HepG2 (cell line): ENCODE results near the gene IGF2BP1. TPM values are rescaled to one million over a fixed set of nuclear protein-coding genes. Genes with fewer than 3 reads are reported as not detected.

ENCODE experiments used
- EP300 ChIP-seq, 3 experiments: sonication (generic) in 1 of 3; formaldehyde crosslinking in 1 of 3; IDR thresholded peaks; 2 replicates each; pipeline versions ENCODE4 v1.5.1 to v1.6.1; 2011 to 2020; ENCODE audit warnings: low read depth in 2 of 3, low read length in 2 of 3, borderline replicate concordance in 1 of 3, improper control_type of control experiment in 1 of 3, mild to moderate bottlenecking in 1 of 3, missing genetic modification reagents in 1 of 3, moderate library complexity in 1 of 3
- ETV6 ChIP-seq: sonication (generic); formaldehyde crosslinking; conservative IDR thresholded peaks from 2 replicates; pipeline ENCODE4 v1.4.0; 2020; ENCODE audit warnings: missing genetic modification reagents
- KDM1A ChIP-seq: IDR thresholded peaks from 2 replicates; pipeline ENCODE4 v1.6.1; 2016; ENCODE audit warnings: missing compliant biosample characterization
- NCOA2 ChIP-seq: sonication (generic); formaldehyde crosslinking; IDR thresholded peaks from 2 replicates; pipeline ENCODE4 v1.8.0; 2022; ENCODE audit warnings: inconsistent platforms
- NFE2 ChIP-seq: sonication (generic); formaldehyde crosslinking; IDR thresholded peaks from 2 replicates; pipeline ENCODE4 v1.4.0; 2020; ENCODE audit warnings: missing genetic modification reagents
- NR2C2 ChIP-seq: sonication (generic); formaldehyde crosslinking; IDR thresholded peaks from 2 replicates; pipeline ENCODE4 v1.4.0; 2020; ENCODE audit warnings: missing genetic modification reagents, mild to moderate bottlenecking, moderate library complexity, borderline replicate concordance
- PHF20 ChIP-seq: sonication (generic); formaldehyde crosslinking; IDR thresholded peaks from 2 replicates; pipeline ENCODE4 v1.5.0; 2020; ENCODE audit warnings: mild to moderate bottlenecking, missing genetic modification reagents
- PHF5A ChIP-seq: IDR thresholded peaks from one replicate; pipeline ENCODE4 v1.6.1; 2018; ENCODE audit warnings: low read depth, missing genetic modification reagents; ENCODE audit not compliant: unreplicated experiment
- RARG ChIP-seq: sonication (generic); formaldehyde crosslinking; IDR thresholded peaks from 2 replicates; pipeline ENCODE4 v1.4.0; 2020; ENCODE audit warnings: low read depth, mild to moderate bottlenecking, missing genetic modification reagents
- RCOR2 ChIP-seq: IDR thresholded peaks from 2 replicates; pipeline ENCODE4 v1.6.1; 2016; ENCODE audit warnings: missing biosample characterization, missing genetic modification reagents
- SMC3 ChIP-seq: IDR thresholded peaks from 2 replicates; pipeline ENCODE4 v1.6.1; 2011; ENCODE audit warnings: low read length, improper control_type of control experiment
- SP4 ChIP-seq: sonication (generic); formaldehyde crosslinking; IDR thresholded peaks from 2 replicates; pipeline ENCODE4 v1.8.1; 2023; ENCODE audit warnings: mild to moderate bottlenecking, missing genetic modification reagents
- ZBTB25 ChIP-seq: IDR thresholded peaks from 2 replicates; pipeline ENCODE4 v1.6.1; 2018; ENCODE audit warnings: missing genetic modification reagents
- ZBTB7B ChIP-seq: sonication (generic); formaldehyde crosslinking; IDR thresholded peaks from 2 replicates; pipeline ENCODE4 v1.4.0; 2020; ENCODE audit warnings: missing genetic modification reagents
- ZFP41 ChIP-seq: sonication (generic); formaldehyde crosslinking; IDR thresholded peaks from 2 replicates; pipeline ENCODE4 v1.4.0; 2020; ENCODE audit warnings: mild to moderate bottlenecking, missing genetic modification reagents, borderline replicate concordance
- ZMYM3 ChIP-seq: sonication (generic); formaldehyde crosslinking; IDR thresholded peaks from 2 replicates; pipeline ENCODE4 v1.5.1; 2020; ENCODE audit warnings: mild to moderate bottlenecking, missing genetic modification reagents
- ZNF180 ChIP-seq: sonication (generic); formaldehyde crosslinking; IDR thresholded peaks from 2 replicates; pipeline ENCODE4 v1.4.0; 2020; ENCODE audit warnings: low read depth, missing genetic modification reagents, borderline replicate concordance
- ZNF431 ChIP-seq: sonication (generic); formaldehyde crosslinking; IDR thresholded peaks from 2 replicates; pipeline ENCODE4 v1.9.0; 2022; ENCODE audit warnings: missing genetic modification reagents, low read depth, mild to moderate bottlenecking, borderline replicate concordance
- ZNF484 ChIP-seq: sonication (generic); formaldehyde crosslinking; IDR thresholded peaks from 2 replicates; pipeline ENCODE4 v1.5.1; 2020; ENCODE audit warnings: mild to moderate bottlenecking, low read depth, missing genetic modification reagents, borderline replicate concordance
- ZNF781 ChIP-seq: sonication (generic); formaldehyde crosslinking; IDR thresholded peaks from 2 replicates; pipeline ENCODE4 v1.5.1; 2020; ENCODE audit warnings: borderline replicate concordance, mild to moderate bottlenecking, missing genetic modification reagents; ENCODE audit errors: not compliant biosample characterization
- ZNF816 ChIP-seq: sonication (generic); formaldehyde crosslinking; IDR thresholded peaks from 2 replicates; pipeline ENCODE4 v1.8.0; 2022; ENCODE audit warnings: missing genetic modification reagents, mild to moderate bottlenecking, borderline replicate concordance
- polyA plus RNA-seq, 8 experiments: library from polyadenylated mRNA; depleted of rRNA in 3 of 8; stranded (reverse) in 7 of 8; unstranded in 1 of 8; fragments of >200 nt; fragmentation: Illumina TruSeq in 4 of 8; extraction: Trizol in 4 of 8; gene quantifications; 2 replicates each; pipeline versions ENCODE4 v1.2.1 to v1.2.3, GENCODE V29; 2011 to 2016; ENCODE audit warnings: low read depth in 4 of 8, missing spikeins in 1 of 8, mixed read lengths in 1 of 8; ENCODE audit not compliant: insufficient read depth in 1 of 8
- total RNA-seq, 5 experiments: library from RNA; depleted of rRNA; stranded (reverse); fragments of >200 nt; fragmentation: Illumina TruSeq; extraction: Trizol; gene quantifications; 2 replicates each; pipeline ENCODE4 v1.2.3, GENCODE V29; 2016; ENCODE audit warnings: low read depth in 1 of 5
- TF ChIP-seq, protein P1 (sequence below): IDR thresholded peaks from 2 replicates; pipeline ENCODE4 v1.4.0; 2020; ENCODE audit warnings: mild to moderate bottlenecking, missing genetic modification reagents
- TF ChIP-seq, protein P2 (sequence below): sonication (generic); formaldehyde crosslinking; IDR thresholded peaks from 2 replicates; pipeline ENCODE4 v1.5.0; 2020; ENCODE audit warnings: mild to moderate bottlenecking, missing genetic modification reagents, borderline replicate concordance

IGF2BP1 gene
- total and polyA plus RNA-seq, 2 of the 13 experiments (the other 11 are each of a cell fraction or from before 2014, with no cell fraction given) = 29.7 to 75.1 TPM

- peak; percentile 10; the same call in 1 of the 2 replicates for TF ChIP-seq ZBTB7B (CRISPR knock-in tag)
- TF ChIP-seq ZNF431 (CRISPR knock-in tag) = no peak
- TF ChIP-seq ZFP41 (CRISPR knock-in tag) = no peak
- TF ChIP-seq, protein P1, sequence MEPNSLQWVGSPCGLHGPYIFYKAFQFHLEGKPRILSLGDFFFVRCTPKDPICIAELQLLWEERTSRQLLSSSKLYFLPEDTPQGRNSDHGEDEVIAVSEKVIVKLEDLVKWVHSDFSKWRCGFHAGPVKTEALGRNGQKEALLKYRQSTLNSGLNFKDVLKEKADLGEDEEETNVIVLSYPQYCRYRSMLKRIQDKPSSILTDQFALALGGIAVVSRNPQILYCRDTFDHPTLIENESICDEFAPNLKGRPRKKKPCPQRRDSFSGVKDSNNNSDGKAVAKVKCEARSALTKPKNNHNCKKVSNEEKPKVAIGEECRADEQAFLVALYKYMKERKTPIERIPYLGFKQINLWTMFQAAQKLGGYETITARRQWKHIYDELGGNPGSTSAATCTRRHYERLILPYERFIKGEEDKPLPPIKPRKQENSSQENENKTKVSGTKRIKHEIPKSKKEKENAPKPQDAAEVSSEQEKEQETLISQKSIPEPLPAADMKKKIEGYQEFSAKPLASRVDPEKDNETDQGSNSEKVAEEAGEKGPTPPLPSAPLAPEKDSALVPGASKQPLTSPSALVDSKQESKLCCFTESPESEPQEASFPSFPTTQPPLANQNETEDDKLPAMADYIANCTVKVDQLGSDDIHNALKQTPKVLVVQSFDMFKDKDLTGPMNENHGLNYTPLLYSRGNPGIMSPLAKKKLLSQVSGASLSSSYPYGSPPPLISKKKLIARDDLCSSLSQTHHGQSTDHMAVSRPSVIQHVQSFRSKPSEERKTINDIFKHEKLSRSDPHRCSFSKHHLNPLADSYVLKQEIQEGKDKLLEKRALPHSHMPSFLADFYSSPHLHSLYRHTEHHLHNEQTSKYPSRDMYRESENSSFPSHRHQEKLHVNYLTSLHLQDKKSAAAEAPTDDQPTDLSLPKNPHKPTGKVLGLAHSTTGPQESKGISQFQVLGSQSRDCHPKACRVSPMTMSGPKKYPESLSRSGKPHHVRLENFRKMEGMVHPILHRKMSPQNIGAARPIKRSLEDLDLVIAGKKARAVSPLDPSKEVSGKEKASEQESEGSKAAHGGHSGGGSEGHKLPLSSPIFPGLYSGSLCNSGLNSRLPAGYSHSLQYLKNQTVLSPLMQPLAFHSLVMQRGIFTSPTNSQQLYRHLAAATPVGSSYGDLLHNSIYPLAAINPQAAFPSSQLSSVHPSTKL = peak; percentile 51
- no peak for TF ChIP-seq RARG (CRISPR knock-in tag)
- TF ChIP-seq NR2C2 (CRISPR knock-in tag) = peak; percentile 12; the same call in 1 of the 2 replicates
- TF ChIP-seq ZMYM3 (CRISPR knock-in tag) = 0 out of 2 replicates have a peak, but pooled peaks have one; percentile 75
- TF ChIP-seq, protein P2, sequence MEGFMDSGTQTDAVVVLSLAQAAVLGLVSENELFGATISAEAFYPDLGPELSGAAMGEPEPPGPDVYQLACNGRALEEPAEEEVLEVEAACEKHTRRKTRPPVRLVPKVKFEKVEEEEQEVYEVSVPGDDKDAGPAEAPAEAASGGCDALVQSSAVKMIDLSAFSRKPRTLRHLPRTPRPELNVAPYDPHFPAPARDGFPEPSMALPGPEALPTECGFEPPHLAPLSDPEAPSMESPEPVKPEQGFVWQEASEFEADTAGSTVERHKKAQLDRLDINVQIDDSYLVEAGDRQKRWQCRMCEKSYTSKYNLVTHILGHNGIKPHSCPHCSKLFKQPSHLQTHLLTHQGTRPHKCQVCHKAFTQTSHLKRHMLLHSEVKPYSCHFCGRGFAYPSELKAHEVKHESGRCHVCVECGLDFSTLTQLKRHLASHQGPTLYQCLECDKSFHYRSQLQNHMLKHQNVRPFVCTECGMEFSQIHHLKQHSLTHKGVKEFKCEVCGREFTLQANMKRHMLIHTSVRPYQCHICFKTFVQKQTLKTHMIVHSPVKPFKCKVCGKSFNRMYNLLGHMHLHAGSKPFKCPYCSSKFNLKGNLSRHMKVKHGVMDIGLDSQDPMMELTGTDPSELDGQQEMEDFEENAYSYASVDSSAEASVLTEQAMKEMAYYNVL (CRISPR knock-in tag) = peak; percentile 19; the same call in 1 of the 2 replicates
- TF ChIP-seq NFE2 = no peak
- TF ChIP-seq NCOA2 = peak; percentile 40; the same call in 1 of the 2 replicates
- peak; percentile 47; the same call in 1 of the 2 replicates for TF ChIP-seq SP4
- no peak for TF ChIP-seq KDM1A
- TF ChIP-seq EP300 (IDR thresholded peaks at IDR 0.05; ENCODE audit: low read depth in 2 of 2, low read length in 2 of 2) = peak in 1 of 2 experiments; percentile 69; a peak in 1 of 4 replicates
- TF ChIP-seq EP300 (CRISPR knock-in tag; IDR thresholded peaks at IDR 0.05; ENCODE audit: borderline replicate concordance) = no peak
- no peak for TF ChIP-seq ZBTB25
- TF ChIP-seq PHF5A (CRISPR knock-in tag) = peak; percentile 8
- TF ChIP-seq ETV6 (CRISPR knock-in tag) = 0 out of 2 replicates have a peak, but pooled peaks have one; percentile 21
- TF ChIP-seq SMC3 = peak; percentile 36
- no peak for TF ChIP-seq ZNF781
- TF ChIP-seq RCOR2 (CRISPR knock-in tag) = peak; percentile 42; the same call in 1 of the 2 replicates
- no peak for TF ChIP-seq ZNF484 (CRISPR knock-in tag)
- no peak for TF ChIP-seq ZNF180 (CRISPR knock-in tag)
- TF ChIP-seq PHF20 (CRISPR knock-in tag) = no peak
- no peak for TF ChIP-seq ZNF816 (CRISPR knock-in tag)
Observed at GRCh38 chr17:48961516-48962233, 35.5 kb upstream of the IGF2BP1 start (continued).
